Stimulated activated CD4-positive, alpha-beta T cell treated with anti-CD3 and anti-CD28 coated beads, Interleukin-2, amount 100 ng/mL, for 4 hours (primary cell): ENCODE results near the gene ESR2.
"Not testable (repeated sequence)": the region's sequence is repeated elsewhere in the genome, so short reads cannot be mapped to it uniquely, and the experiment has no call there.

ENCODE experiments used
- DNase-seq: peaks from one replicate; pipeline ENCODE4 v3.0.0-alpha.2; 2020; ENCODE audit warnings: low read depth

ESR2 gene

DNA sequence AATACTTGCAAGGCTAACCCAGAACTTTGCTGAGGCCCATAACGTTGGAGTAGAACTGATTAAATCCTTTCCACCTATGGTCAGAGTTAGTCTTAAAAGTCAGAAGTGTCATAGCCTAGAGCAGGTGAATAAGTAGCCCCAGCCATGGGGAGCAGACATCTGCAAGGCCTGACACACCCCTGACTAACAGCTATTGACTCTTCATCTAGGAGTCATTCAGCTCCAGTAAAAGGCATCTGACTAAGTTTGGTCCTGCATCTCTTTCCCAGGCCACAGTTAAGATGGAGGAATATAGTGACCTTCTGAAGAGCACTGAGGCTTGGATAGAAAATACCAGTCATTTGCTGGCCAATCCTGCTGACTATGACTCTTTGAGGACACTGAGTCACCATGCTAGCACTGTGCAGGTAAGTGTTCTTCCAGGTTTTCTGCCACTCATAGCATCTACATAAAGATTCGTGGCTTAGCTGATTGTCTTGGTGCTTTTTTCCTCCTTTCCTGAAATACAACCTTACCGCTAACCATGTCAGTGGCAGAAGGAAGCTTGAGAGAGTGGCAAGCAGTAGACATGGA is 212.9 kb downstream of the ESR2 start:
- DNase-seq = no peak

DNA sequence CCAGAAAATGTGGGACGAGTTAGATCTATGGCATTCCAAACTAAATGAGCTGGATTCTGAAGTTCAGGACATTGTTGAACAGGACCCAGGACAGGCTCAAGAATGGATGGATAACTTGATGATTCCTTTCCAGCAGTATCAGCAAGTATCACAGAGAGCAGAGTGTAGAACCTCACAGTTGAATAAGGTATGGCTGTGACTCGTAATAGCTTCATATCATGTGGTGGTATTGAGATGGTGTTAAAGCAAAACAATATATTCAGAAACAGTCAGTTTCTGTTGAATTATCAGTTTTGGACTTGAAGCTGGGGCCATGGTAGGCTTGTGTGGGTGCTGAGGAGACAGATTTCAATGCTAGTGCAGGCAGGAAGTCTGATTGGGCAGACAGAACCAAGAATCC is 213.7 kb downstream of the ESR2 start:
- no peak for DNase-seq

DNA sequence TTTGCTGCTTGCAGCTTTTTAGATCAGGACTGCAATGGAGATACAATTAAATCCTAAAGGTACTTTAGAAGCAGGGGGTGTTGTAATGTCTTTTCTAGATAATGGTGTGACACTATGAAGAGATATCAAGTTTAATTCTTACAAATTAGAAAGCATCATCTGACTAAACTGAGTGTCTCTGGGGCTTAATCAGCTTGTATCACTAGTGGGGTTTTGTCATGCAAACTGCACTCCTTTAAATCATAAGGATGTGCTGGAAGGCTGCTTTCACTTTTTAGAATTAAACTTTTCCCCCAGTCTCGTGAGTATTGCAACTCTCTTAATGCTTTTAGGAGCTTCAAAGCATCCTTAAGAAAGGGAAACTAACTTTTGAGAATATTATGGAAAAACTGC is 218.6 kb downstream of the ESR2 start:
- no peak for DNase-seq

DNA sequence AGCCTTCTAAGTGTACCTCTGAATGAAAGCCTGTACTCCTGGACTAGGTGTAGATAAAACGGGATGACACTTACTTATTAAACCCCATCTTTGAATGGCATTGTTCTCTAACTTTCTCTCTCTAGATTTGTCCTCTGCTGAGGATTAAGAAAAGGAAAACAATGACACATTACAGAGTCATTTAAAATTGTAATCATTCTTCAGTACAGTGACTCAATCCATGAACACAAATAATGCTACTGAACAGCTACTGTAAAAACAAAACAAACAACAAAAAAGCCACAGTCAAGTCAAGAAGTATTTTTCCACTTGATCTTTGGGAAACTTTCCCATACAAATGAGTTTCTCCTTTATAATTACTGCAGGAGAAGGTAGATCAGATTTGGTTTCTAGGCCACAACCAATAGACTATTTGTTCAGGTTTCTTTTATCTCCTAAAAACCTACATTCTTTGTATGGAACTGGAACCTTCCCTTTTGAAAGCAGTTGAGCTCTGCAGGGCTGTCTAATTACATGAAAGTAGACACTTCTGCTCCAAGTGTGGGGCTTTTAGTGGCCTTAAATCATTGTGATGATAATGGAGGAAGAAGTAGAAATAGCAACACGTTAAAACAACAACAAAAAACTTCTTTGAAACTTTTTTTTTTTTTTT is 219.1 kb downstream of the ESR2 start:
- DNase-seq = no peak

DNA sequence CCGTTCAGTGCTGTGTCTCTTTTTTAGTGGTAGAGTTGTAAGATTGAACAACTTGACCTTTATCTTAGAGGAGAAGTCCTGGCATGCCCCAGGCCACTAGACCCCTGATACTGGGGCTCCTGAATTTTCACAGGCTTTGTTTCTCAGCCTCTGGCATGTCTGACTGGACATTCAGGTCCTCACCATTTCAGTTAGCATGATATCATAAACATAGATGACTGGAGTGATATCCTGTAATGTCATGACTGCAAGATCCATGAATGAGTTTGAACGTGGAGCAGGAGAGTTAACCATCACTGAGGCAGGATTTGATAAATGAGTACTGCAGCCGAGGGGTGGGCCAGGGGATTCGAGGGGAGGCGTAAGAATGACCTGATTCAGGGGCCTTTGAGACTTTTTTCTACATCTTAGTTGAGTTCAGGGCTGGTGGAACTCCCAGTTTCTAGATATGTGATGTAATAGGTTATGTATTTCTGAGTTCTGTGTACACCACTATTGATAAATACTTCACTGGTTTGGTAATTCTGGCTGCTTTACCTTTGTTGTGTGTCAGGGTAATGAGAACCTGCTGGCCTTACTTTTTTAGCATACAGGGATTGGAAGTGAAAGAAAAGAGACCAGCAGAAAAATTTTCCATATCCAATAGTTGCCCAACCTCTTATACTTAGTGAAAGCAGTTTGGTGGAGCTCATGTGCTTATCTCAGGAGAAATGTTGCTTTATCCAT is 224.4 kb downstream of the ESR2 start:
- no peak for DNase-seq

DNA sequence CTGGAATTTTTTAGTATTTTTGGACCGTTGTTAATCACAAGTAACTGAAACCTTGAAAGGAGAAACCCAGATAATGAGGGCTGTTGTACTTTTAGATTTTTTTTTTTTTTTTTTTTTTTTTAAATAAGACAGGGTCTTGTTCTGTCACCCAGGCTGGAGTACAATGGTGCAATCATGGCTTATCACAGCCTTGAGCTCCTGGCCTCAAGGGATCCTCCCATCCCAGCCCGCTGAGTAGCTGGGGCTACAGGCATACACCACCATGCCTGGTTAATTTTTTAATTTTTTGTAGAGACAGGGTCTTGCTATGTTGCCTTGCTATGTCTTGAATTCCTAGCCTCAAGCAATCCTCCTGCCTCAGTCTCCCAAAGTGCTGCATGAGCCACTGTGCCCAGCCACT is 229.7 kb downstream of the ESR2 start:
- no peak for DNase-seq

DNA sequence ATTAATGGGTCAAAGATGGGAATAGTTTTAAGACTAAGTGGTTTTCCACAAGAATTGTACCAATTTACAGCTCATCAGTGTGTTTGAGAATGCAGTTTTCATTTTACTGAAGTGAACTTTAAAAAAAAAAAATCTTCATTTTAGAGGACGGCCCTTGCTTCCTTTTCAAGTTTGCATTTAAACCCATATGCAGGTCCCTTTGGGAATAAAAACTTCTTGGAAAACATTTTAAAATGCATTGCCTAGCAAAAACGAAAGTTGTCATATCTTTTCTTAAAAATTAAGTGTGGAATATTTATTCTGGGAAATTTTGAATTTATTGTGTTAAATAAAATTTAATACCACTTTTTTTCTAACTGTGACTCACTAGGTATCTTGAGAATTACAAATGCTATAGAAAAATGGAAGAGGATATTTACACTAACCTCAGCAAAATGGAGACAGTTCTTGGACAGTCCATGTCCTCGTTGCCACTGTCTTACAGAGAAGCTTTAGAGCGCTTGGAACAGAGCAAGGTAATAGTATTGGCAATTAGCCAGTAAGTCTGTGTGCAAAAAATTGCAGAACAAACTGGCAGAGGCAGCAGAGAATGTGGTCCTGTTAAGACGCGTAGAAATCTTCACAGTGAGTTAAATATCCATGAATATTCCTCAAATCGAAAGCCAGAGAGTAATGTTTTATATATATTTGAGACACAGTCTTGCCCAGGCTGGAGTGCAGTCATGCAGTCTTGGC is 231.6 kb downstream of the ESR2 start:
- no peak for DNase-seq

DNA sequence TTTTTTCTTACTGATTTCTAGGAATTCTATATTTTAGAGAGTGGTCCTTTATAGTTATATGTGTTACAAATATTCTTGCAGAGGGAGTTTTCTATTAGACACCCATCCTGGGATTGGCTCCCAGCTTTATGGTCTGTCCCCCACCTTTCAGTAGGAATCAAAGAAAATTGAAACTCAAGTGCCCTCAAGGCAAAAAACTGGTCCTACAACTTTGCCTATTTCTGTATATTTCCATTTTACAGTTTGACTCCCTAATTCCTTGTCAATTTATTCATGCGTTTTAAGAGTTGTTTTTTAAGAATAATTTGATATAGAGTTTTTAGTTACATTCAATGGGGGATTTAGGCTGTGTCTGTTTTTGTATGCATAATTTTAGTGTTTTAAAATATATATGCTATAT is 232.5 kb downstream of the ESR2 start:
- no peak for DNase-seq

DNA sequence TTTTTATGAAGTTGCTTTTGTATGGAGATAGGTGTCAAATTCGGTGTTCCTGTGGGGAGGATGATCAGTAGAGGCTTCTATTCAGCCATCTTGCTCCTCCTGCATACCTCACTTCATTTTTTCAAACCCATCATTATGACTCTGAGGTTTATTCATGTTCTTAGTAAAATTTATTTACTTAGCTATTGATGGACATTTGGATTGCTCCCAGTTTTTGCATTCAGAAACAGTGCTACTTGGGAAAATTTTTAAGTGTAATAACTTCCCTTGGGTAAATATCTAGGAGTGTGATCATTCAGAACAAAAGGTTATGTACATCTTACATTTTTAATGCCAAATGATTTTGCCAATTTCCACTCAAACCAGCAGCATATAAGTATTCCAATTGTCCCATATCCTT is 233.1 kb downstream of the ESR2 start:
- DNase-seq = no peak

DNA sequence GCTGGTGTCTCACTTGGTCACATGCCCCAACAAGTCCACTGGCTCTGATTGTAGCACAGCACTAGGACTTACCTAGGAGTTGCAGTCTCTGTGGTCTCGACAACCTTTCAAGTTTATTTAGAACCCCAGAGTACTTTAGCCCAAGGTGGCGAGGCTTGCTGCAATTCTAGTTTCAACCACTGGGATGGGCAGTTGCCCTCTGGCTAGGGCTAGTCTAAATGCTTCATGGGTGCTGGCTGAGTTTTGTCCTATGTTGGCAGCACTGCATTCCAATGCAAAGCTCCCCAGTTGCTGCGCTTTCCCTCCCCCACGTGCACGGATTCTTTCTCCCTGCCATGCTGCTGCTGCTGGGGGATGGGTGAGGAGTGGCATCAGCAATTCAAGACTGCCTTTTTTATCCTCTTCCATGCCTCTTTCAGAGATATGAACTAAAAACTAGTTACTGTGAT is 233.5 kb downstream of the ESR2 start:
- DNase-seq = no peak

DNA sequence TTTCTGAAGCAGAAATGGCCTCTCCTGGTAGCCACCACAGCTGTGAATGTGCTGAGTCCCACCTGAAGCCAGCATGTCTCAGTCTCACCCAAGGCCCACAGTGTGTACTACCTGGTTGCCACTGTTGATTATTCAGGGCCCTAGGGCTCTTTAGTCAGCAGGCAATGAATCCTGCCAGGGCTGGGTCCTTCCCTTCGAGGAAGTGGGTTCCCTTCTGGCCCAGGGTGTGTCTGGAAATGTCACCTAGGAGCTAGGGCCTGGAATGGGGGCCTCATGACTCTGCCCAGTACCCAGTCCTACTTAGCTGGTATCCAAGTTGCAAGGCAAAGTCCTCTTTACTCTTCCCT is 234.0 kb downstream of the ESR2 start:
- no peak for DNase-seq

DNA sequence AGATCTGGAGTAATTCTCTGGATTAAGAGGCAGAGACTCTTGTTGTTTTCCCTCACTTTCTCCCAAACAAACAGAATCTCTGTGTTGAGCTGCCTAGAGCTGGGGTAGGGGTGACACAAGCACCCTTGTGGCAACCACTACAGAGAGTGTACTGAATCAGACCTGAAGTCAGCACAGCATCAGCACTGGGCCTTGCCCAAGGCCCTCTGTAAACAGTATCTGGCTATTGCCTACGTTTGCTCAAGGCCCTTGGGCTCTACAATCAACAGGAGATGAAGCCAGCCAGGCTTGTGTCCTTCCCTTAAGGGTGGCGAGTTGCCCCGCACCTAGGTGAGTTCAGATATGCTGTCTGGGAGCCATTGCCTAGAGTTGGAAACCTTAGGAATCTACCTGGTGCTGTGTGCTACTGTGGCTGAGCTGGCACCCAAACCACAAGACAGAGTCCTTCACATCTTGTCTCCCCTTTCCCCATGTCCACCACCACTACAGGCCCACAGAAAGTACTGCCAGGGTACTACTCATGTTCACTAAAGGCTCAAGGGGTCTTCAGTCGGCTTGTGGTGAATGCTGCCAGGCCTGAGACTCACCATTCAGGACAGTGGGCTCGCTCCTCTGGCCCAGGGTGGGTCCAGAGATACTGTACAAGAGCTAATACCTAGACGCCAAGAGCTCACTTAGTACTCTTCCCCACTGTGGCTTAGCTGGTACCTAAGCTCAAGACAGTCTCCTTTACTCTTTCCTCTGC is 234.5 kb downstream of the ESR2 start:
- no peak for DNase-seq

DNA sequence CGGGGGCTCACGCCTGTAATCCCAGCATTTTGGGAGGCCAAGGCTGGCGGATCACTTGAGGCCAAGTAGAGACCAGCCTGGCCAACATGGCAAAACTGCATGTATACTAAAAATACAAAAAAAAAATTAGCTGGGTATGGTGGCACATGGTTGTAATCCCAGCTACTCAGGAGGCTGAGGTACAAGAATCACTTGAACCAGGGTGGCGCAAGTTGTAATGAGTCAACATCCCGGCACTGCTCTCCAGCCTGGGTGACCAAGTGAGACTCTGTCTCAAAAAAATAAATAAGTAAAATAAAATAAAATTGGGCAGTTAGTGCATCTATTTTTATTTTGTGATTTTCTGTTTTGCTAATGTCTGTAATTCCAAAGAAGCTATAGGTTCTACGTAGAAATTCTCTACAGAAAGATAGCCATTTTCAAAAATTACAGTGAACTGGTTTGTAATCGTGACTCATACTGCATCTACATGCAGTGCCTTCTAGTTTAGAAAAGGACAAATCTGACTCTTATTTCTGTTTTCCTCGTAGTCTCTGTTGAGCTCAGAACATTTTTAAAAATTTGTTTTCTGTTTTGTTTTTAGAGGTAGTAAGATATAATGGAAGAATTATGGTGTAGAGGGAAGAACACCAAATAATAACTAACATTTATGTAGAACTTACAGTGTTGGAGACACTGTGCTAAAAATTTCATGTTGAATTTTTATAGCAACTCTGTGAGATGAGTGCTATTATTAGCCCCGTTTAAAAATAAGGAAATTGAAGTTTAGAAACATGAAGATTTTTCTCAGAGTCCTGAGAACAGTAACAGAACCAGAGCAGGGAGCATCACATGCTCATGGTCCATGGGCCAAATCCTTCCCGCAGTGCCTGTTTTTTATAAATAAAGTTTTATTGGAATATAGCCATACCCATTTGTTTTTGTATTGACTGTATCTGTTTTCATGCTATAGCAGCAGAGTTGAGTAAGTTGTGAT is 240.2 kb downstream of the ESR2 start:
- DNase-seq = no peak

DNA sequence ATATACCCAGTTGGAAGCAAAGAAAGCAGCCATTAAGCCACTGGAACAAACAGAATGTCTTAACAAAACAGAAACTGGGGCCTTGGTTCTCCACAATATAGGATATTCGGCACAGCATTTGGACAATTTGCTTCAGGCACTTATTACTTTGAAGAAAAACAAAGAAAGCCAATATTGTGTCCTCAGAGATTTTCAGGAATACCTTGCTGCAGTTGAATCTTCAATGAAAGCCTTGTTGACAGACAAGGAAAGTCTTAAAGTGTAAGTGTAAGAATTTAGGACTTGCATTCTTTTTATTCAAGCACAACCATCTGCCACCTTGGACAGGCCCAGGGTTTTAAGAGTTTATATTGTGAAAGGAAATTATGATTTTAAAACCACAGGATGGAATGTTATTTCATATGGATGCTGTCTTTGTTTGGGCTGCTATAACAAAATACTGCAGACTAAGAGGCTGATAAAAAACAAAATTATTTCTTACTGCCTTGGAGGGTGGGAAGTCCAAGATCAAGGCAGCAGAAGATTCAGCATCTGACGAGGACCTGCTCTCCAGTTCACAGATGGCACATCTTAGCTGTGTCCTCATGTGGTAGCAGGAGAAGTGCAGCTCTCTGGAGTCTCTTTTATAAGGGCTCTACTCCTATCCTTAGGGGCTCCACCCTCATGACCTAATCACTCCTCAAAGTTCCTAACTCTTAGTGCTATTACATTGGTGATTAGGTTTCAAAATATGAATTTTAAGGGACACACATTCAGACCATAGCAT is 244.4 kb downstream of the ESR2 start:
- DNase-seq = no peak

DNA sequence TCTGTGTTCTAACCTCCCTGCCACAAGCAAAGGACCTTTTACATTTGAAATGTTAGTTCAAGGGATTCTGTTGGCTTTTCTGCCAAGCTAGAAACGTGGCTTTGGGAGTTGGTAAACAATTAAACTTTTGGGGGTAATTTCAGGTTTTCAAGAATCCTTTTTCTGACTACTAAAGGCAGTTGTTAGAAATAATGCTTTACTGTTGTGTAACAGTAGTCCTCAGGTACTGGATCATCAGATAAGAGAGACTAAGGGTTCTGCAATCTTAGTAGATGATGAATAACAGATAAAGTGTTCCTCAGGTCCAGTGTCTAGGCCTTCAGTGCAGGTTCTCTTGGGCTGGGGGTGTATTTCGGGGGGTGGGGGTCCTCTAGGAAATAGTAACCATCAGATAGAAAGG is 249.1 kb downstream of the ESR2 start:
- no peak for DNase-seq

DNA sequence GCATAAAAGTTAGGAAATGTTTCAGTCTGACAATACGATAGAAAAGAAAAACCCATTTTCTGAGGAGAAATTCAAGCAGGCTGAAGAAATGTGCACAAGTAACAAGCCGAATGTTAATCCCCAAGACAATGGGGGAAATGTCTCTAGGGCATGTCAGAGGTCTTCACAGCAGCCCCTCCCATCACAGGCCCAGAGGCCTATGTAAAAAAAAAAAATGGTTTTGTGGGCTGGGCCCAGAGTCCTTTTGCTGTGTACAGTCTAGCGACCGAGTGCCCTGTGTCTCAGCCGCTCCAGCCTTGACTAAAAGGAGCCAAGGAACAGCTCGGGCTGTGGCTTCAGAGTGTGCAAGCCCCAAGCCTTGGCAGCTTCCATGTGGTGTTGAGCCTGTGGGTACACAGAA is 250.9 kb downstream of the ESR2 start:
- DNase-seq = not testable (repeated sequence)

DNA sequence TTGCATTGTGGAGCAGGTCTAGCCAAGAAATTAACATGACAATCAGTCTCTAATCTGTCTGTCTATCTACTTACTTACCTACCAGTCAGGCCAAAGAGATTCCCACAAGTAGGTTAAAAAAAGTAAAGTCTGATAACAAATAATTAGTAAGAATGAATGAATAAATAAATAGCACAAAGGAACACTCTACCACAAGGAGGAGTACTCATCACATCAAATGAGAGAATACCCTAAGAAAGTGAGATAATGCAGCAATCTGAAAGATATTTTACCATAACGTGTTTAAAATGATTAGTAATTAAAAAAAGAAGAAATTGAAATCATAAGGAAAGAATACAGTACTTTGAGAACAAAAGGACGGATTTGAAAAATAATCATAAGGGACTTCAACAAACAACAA is 254.1 kb downstream of the ESR2 start:
- DNase-seq = no peak

DNA sequence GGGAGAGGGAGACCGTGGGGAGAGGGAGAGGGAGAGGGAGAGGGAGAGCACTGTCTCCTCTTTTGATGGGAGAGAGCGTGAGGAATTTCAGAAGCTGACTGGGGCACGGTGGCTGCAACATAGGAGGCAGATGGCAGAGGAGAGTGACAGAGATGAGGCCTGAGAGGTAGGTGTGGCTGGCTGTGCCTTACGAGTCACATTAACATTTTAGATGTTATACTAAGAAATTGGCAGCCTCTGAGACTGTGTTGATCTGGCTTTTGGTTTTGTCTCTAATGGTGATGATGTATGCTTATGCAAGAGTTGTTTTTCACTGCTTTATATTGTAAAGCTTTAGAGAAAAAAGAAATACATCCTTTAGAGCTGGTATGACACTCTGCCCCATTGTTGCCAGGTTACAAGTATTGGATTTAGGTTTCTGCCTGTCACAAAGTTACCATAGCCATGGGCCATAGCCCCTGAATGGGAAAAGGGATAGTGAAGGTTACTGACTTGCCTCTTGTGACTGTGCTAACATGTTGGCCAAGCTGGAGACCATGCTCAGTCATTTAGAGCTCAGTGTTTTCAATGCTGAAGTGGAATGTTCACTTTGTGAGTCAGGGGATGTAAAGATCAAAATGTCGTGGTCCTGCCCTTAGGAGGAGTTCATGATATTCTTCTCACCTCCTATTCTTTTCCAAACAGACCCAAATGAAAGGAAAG is 255.2 kb downstream of the ESR2 start:
- no peak for DNase-seq

DNA sequence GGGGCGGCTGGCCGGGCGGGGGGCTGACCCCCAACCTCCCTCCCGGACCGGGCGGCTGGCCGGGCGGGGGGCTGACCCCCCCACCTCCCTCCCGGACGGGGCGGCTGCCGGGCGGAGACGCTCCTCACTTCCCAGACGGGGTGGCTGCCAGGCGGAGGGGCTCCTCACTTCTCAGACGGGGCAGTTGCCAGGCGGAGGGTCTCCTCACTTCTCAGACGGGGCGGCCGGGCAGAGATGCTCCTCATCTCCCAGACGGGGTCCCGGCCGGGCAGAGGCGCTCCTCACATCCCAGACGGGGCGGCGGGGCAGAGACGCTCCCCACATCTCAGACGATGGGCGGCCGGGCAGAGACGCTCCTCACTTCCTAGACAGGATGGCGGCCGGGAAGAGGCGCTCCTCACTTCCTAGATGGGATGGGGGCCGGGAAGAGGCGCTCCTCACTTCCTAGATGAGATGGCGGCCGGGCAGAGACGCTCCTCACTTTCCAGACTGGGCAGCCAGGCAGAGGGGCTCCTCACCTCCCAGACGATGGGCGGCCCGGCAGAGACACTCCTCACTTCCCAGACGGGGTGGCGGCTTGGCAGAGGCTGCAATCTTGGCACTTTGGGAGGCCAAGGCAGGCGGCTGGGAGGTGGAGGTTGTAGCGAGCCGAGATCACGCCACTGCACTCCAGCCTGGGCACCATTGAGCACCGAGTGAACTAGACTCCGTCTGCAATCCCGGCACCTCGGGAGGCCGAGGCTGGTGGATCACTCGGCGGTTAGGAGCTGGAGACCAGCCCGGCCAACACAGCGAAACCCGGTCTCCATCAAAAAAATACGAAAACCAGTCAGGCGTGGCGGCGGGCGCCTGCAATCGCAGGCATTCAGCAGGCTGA is 256.1 kb downstream of the ESR2 start:
- DNase-seq = not testable (repeated sequence)
